Stimulated activated CD4-positive, alpha-beta T cell treated with anti-CD3 and anti-CD28 coated beads, TNF-alpha, amount 100 ng/mL, for 1 hour (primary cell): Measurements from ENCODE around the gene GRM5.
"Not testable (repeated sequence)": the region's sequence is repeated elsewhere in the genome, so short reads cannot be mapped to it uniquely, and the experiment has no call there.

Experiments used
- DNase-seq, 3 donors: peaks; one replicate each; pipeline ENCODE4 v3.0.0-alpha.2; 2020; ENCODE audit warnings: low read depth in 3 of 3, low spot score in 1 of 3

Gene GRM5

GRCh38 chr11:89065651-89066201, at the start of gene GRM5:
Gene GRM5, minus strand, starts transcription at chr11:89065982. Its CDS starts 18,110 bp downstream, at chr11:89047872.
- DNase-seq, result not testable (repeated sequence)

GRCh38 chr11:89097956-89098355, 32.2 kb upstream of the GRM5 start:
- not testable (repeated sequence) for DNase-seq

GRCh38 chr11:89093806-89094205, 28.0 kb upstream of the GRM5 start:
- not testable (repeated sequence) for DNase-seq

GRCh38 chr11:89084951-89085350, 19.2 kb upstream of the GRM5 start:
- not testable (repeated sequence) for DNase-seq

GRCh38 chr11:89070911-89071310, 5.1 kb upstream of the GRM5 start:
- not testable (repeated sequence) for DNase-seq

- DNase-seq, result no peak
Measured at GRCh38 chr11:89067264-89067663, 1.5 kb upstream of the GRM5 start.

GRCh38 chr11:89065066-89065465, 716 bp downstream of the GRM5 start:
- DNase-seq, result no peak

- not testable (repeated sequence) for DNase-seq
Measured at GRCh38 chr11:89063481-89063951, 2.3 kb downstream of the GRM5 start.

- DNase-seq, result not testable (repeated sequence)
Measured at GRCh38 chr11:89062771-89063298, 2.9 kb downstream of the GRM5 start.

GRCh38 chr11:89061839-89062238, 3.9 kb downstream of the GRM5 start:
- not testable (repeated sequence) for DNase-seq

GRCh38 chr11:89057406-89057805, 8.4 kb downstream of the GRM5 start:
- DNase-seq, result not testable (repeated sequence)

- DNase-seq, result no peak
Measured at GRCh38 chr11:89052220-89052619, 13.6 kb downstream of the GRM5 start.

- DNase-seq, result not testable (repeated sequence)
Measured at GRCh38 chr11:89047159-89047558, 18.6 kb downstream of the GRM5 start.

GRCh38 chr11:89043861-89044588, 21.8 kb downstream of the GRM5 start:
- DNase-seq, result not testable (repeated sequence)

- DNase-seq, result not testable (repeated sequence)
Measured at GRCh38 chr11:89029671-89030070, 36.1 kb downstream of the GRM5 start.

- DNase-seq, result no peak
Measured at GRCh38 chr11:89021339-89021738, 44.4 kb downstream of the GRM5 start.

GRCh38 chr11:89019827-89020547, 45.8 kb downstream of the GRM5 start:
- DNase-seq, result not testable (repeated sequence)

- DNase-seq, result no peak
Measured at GRCh38 chr11:89016214-89016613, 49.6 kb downstream of the GRM5 start.

GRCh38 chr11:89015614-89016013, 50.2 kb downstream of the GRM5 start:
- no peak for DNase-seq

- DNase-seq, result not testable (repeated sequence)
Measured at GRCh38 chr11:89000852-89001251, 64.9 kb downstream of the GRM5 start.

GRCh38 chr11:88979641-88980040, 86.1 kb downstream of the GRM5 start:
- no peak for DNase-seq

- not testable (repeated sequence) for DNase-seq
Measured at GRCh38 chr11:88978992-88979391, 86.8 kb downstream of the GRM5 start.
